ENCODE results near the gene LILRB4.

DNA sequence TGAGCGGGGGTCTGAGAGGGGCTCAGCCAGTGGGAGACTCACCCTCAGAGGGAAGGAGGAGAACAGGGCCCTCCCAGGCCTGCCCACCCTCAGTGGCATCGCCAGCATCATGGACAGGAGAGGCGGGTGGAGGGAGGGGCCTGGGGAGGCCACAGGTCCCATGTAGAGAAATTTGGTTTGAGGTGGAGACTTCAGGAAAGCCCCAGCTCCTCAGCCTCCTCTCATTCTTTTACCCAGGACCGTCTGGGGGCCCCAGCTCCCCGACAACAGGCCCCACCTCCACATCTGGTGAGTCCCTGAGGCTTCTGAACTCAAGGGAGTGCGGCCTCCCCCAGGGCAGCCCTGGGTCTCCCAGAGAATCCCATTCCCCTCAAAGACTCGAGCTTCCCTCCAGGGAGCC, 29.4 kb upstream of the LILRB4 start:
- TF ChIP-seq POLR2A (IDR thresholded peaks at IDR 0.05; ENCODE audit: low read length) (no peak), GATA1 (IDR thresholded peaks at IDR 0.05; ENCODE audit: low read depth, low read length) (no peak)

Data from erythroblast (primary cell).